GM18498 (cell line): ENCODE results near the gene SCG2.

Experiments
- ATAC-seq: cut with Tn5 transposase; IDR thresholded peaks from one replicate; pipeline ENCODE4 v1.9.1; 2021; ENCODE audit warnings: mild to moderate bottlenecking, moderate library complexity; ENCODE audit not compliant: unreplicated experiment

The SCG2 gene, protein sequence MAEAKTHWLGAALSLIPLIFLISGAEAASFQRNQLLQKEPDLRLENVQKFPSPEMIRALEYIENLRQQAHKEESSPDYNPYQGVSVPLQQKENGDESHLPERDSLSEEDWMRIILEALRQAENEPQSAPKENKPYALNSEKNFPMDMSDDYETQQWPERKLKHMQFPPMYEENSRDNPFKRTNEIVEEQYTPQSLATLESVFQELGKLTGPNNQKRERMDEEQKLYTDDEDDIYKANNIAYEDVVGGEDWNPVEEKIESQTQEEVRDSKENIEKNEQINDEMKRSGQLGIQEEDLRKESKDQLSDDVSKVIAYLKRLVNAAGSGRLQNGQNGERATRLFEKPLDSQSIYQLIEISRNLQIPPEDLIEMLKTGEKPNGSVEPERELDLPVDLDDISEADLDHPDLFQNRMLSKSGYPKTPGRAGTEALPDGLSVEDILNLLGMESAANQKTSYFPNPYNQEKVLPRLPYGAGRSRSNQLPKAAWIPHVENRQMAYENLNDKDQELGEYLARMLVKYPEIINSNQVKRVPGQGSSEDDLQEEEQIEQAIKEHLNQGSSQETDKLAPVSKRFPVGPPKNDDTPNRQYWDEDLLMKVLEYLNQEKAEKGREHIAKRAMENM

DNA sequence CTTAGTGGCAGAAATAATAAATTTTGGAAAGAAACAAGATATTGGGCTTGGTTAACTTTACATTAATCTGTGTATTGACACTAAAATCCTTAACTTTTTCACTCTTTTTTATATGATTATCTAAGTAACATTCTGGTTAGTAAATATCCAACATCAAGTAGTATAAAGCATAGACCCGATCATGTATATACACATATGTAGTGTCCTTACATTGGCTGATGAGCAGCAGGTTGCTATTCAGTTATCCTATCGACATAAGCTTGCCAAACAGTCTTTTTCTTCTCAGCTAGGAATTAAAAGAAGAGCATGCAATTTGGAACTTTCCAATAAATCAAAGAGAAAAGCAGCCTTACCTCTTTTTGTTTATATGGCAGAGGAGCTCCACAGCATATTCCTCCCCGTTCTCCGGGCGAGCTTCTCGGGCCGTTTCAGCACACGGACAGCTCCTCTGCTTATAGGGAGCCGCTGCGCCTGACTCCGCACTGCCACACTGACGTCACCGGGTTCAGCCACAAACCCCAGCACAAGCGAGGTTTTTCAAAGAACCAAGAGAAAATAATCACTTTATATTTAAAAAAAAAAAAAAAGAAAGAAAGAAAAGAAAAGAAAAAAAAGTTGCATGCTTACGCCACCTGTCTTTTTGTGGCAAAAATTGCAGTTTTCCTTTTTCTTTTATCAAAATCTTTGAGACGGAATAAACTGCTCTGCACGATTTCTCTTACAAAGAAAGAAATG is at the start of gene SCG2:
TSS of gene SCG2 (minus strand) at position 430 of the 735 bp plus-strand sequence. CDS start 3,079 bp downstream, outside the sequence.
- peak; percentile 94 for ATAC-seq

DNA sequence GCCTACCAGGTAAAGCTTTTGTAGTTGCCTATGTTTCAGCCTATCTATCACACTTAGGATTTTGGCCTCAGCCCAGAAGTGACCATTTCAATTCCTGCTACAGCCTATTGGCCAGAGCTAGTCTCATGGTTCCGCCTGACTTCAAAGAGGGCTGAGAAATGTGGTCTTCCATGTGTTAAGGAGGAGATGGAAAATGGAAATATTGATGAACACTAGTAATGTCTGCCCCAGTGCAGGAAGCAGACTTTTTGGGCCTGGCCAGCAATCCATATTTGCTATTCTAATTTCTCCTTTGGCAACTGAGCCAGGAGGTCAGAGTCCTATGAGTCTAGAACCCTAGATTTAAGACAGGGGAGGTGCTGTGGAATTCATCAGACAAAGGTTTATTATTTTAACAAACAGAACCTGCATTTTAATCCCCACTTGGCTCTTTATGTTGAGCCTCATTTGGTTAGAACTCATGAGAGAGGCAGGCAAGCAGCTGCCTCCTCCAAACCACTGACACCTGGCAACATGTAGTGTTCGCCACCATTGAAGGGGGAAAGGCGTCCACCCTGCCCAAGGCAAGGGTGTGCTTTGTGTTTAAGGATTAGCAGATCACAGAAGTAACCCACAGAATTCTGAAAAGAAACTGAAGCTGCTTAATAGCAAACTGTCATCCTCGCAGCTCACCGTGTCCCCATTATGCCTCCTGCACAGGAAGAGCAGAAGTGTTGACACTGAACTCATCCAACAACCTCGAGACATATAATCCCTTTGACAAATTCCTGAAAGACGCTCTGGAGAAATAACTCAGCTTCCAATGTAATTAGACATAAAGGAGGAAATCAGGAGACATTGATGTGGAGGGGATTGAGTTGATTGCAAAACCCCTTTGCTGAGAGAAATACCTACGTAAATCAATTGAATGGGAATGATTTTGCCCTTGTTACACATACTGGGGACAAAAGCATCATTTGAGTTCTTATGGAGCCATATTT is 47.7 kb upstream of the SCG2 start:
- ATAC-seq: no peak

- ATAC-seq: no peak
These were observed 46.6 kb upstream of the SCG2 start for GRCh38 chr2:223648755-223649154.

DNA sequence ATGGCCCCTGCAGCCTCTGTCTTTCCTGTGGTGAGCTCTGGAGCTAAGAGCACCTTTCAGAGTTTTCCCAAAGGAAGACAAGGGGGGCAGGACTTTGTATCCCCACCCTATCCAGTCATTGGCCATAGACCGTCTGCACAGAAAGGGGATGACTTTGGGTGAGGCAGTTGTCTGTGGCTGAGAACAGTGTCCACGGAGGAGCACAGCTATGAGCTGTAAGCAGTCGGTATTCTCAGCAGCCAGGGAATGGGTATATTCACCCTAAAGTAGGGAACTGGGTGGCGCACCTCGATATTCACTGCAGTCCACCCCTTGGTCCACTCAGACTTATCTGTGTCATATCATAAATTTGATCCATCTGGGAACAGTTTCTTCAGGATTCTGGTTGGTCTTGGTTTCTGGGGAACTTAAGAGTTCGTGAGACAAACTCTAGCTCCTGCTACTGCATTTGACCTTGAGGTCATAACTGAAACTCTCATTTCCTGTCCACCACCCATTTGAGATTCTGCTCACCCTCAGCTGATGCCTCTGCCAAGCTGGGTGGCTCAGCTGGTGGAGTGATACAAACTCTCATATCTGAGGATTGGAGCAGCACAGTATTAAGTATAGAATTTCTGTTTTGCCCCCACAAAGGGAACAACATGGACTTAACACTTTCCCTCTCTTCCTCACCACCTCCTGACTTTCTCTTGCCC is 45.2 kb upstream of the SCG2 start:
- ATAC-seq: peak; percentile 96

DNA sequence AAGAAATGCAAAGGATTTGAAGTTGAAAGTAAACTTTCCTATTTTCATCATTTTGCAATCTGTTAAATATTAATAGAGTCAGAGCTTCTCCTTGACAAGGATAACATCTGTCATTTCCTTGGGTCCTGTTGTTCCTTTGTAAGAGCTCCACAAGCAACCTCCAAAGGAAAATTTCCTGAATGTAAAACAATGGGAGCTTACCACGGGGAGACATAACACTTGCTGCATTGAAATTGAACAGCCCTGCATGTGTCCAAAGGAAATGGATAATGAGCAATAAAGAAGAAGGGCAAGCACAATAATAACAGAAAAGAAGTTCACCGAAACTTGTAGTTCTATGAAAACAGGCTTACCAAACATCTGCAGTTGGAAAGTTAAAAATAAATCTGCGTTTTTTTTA is 42.0 kb upstream of the SCG2 start:
- no peak for ATAC-seq

GRCh38 chr2:223643309-223643708 is 41.1 kb upstream of the SCG2 start:
- no peak for ATAC-seq

DNA sequence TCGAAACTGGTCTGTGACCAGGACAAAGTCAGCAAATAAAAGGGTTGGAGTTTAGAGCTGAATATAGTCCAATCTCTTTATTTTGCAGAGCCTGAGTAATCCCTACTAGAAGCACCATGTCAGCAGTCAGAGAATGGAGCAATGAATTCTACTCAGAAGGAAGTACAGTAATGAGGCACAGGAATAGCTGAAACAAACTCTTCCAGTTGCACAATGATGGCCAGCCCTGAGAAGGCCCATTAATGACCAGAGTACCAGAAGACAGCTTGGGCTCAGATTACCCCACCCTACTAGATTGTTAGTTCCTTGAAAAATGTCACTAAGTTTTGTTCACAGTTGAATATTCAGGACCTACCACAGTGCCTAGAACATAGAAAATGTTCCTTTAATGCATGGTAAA is 40.3 kb upstream of the SCG2 start:
- ATAC-seq: no peak

- no peak for ATAC-seq
These were observed 38.9 kb upstream of the SCG2 start for GRCh38 chr2:223641082-223641481.

DNA sequence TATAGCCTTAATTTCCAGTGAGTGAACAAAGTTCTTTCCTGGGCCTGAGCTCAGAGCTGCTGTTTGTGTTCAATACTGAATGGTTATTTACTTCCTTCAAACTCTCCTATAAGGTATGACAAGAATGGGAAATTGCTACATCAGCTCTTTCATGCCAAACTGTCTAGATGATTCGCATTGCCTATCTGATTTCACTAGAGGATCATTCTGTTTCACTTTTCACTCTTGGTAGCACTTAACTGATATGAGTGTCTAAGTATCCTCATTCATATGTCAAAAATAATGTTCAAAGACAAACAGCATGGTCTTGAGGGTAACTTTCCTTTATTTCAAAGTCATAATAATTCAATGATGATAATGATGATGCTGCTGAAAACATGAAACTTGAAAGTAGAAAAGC is 32.9 kb upstream of the SCG2 start:
- no peak for ATAC-seq

DNA sequence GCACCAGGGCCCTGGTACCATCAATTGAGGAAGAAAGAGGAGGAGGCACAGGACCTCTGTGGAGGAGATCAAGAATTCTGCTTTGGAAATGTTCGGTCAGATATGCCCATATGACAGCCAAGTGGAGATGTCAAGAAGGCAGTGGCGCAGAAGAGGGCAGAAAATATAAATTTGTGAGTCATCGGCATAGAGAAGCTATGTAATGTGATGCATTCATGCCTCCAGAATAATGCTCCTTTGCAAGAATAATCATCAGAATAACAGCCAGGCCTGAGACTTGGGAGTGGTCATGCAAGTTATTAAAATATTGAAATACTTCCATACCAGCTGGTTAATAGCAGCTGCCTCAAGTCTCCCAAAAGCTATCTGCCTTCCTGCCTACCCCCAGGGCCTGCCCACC is 32.1 kb upstream of the SCG2 start:
- no peak for ATAC-seq

- ATAC-seq: no peak
These were observed 31.5 kb upstream of the SCG2 start for GRCh38 chr2:223633656-223634055.

GRCh38 chr2:223632826-223633225 is 30.7 kb upstream of the SCG2 start:
- no peak for ATAC-seq

- no peak for ATAC-seq
These were observed 24.6 kb upstream of the SCG2 start for GRCh38 chr2:223626716-223627115.

DNA sequence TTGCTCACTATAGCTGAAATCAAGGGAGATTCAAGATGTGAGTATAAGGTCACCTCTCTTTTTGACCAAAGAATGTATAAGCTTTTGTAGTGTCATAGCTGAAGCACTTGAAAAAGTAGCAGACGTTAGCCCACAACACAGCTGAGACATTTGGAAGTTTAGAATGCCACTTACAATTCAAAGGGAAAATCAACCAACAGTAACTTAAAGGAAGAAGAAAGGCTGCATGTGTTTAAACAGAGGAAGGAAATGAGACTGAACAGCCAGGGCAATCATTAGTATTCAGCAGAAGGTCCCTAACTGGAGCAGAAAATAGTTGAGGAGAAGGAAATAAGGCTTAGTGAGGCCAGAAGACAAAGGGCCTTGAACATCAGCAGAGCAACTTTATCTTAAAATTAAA is 23.5 kb upstream of the SCG2 start:
- no peak for ATAC-seq

GRCh38 chr2:223621901-223622300 is 19.7 kb upstream of the SCG2 start:
- ATAC-seq: no peak

DNA sequence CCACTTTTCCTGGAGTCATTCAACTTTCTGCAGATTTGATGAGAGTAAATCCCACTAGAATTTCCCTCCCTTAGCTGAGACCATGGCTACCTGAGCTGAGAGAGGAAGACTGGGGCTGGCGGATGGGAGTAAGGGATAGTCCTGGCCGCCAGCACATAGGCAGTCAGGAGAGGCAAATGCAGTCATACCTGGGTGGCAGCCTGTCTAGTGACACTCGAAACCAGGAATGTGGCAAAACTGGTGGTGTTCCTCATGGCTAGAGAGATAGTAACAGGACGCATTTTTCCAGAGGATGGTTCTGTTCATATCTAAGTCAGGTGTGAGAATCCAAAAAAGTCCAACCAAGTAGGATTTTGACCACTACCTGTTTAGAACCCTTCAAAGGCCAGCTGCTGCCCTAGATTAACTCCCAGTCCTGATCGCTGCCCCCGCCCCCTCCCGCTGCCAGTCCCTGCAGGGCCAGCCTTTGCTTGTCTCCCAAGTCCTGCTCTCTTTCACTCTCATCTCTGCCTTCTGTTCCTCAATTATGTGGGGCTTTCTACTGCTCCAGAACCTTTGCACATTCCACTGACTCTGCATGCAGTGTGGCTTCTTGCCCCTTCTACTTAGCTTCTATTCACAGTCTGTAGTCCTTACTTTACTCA is 17.4 kb upstream of the SCG2 start:
- ATAC-seq: no peak

- no peak for ATAC-seq
These were observed 16.2 kb upstream of the SCG2 start for GRCh38 chr2:223618172-223619035.

GRCh38 chr2:223614534-223614933 is 12.4 kb upstream of the SCG2 start:
- no peak for ATAC-seq
